Measurements from ENCODE around the gene ZNF692.
"Not testable (repeated sequence)": the region's sequence is repeated elsewhere in the genome, so short reads cannot be mapped to it uniquely, and the experiment has no call there.

Gene ZNF692

DNA sequence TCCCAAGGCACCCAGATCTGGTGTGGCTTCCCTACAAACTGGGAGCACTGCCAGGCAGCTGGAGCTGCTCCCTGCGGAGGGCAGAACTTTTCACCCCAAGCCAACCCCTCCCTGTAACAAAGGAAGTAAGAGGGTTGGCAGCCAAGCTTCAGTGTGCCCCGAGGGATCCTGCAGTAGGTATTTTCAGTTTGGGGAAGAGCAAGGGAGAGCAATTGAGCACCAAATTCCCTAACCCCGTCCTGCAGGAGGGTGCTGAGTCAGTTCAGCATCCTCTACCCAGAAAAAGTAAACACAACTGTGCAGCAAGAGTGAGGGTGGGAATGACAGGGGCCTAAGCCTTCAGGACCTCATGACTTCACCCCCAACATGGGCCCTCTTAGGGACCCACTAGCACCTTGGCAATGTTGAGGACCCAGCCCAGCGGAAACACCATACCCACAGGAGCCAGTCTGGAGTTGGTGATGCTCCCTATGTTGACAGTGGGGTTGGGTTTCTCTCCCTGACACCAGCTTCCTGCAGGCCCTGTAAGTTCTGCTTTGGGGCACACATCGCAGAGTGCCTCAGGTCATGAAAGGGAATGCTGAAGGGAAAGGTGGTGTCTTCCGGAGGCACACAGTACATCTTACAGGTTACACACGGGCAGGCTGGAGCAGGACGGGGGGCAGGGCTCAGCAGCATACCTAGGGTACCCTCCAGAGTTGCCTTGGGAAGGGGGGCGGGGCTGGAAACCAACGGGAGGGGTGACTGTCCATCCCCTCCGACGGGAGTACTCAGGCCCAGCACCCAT is 48.0 kb downstream of the ZNF692 start:
- DNase-seq (ENCODE audit: low read depth in 2 of 2) = no peak

DNA sequence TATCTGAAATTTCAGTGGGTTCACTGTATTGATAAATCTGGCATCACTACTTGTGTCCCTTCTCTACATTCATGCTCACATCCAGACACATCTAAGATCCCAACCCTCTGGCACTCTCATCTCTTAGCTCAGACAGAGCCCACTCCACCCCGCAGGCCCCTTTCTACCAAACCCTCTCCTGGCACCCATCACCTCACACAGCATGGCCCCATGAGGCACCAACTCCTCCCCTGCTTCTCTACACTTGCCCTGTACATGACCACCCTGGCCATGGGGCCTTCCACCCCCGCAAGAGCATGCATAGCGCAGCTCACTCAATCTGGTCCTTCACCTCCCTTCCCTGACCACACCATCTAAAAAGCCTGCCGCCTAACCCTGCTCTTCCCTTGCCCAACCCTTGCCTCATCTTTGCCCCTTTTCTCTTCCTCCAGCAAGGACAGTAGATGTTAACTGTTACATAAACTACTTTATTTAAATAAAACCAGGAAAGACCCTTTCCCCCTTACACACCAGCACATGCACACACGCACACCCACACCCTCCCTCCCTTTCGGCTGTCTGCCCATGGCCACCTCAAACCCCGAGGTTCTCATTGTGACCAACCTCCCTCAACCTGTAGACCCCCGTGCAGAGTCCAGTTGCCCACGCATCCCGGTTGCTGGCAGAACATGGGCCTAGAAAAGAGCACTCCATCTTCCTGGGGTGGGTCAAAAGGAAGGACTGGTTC is 48.7 kb downstream of the ZNF692 start:
- no peak for DNase-seq (ENCODE audit: low read depth in 2 of 2)

DNA sequence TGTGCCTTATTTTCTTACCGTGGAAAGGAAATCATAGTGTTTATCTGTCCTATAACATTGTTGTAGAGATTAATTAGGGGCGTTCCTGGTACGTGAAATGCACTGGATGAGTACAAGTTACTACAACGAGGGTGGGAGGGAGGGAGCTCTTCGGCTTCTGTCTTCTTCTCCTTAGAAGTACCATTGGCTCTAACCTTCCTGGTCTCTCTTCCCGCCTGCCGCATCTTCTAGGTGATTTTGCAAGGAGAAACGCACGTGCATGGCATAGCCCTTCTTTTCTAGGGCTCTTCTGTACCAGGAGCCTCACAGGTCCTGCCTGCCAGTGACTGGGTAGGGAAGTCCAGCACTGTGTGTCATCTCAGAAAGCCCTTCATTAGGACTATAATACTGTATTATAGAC is 50.0 kb downstream of the ZNF692 start:
- no peak for DNase-seq (ENCODE audit: low read depth in 2 of 2)

DNA sequence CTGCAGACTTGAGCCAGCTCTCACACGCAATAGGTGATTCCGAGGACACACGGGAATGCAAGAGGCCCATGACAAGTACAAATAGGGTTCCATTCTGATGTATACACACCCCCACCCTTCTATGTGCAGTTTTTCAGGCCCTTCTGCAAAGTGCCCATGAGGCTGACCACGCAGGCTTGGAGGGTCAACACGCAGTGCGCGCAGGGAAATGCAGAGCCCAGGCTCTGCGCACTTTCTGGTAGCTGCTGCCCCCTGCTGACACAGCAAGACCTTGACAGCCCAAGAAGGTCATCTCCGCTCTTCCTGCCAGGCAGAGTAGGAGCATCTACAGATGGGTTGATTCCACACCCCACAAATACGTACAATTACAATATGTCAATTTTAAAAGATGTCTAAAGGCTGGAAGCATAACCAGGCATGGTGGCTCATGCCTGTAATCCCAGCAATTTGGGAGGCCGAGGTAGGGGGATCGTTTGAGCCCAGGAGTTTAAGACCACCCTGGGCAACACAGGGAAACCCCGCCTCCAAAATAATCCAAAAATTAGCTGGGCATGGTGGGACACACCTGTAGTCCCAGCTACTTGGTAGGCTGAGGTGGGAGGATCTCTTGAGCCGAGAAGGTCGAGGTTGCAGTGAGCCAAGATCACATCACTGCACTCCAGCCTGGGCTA is 51.7 kb downstream of the ZNF692 start:
- peak in 1 of 2 donors; percentile 27 for DNase-seq (ENCODE audit: low read depth in 2 of 2)

DNA sequence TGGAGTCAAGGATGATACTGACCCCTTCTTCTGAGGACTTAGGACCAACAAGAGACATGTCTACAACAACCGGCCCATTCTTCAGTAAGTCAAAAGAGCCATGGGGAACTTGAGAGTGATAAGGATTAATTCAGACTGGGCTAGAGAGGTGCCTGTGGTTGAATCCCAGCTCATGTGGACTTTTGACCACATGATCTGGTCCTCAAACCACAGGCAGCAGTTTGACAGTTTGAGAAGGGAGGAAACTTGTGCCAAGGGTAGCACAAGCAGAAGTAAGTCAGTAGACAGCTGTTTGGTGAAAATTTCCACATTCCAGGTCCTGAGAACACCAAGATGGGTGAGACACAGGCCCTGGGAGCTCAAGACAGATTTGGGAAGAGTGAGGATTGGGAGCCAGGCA is 53.0 kb downstream of the ZNF692 start:
- DNase-seq (ENCODE audit: low read depth in 2 of 2) = no peak

DNA sequence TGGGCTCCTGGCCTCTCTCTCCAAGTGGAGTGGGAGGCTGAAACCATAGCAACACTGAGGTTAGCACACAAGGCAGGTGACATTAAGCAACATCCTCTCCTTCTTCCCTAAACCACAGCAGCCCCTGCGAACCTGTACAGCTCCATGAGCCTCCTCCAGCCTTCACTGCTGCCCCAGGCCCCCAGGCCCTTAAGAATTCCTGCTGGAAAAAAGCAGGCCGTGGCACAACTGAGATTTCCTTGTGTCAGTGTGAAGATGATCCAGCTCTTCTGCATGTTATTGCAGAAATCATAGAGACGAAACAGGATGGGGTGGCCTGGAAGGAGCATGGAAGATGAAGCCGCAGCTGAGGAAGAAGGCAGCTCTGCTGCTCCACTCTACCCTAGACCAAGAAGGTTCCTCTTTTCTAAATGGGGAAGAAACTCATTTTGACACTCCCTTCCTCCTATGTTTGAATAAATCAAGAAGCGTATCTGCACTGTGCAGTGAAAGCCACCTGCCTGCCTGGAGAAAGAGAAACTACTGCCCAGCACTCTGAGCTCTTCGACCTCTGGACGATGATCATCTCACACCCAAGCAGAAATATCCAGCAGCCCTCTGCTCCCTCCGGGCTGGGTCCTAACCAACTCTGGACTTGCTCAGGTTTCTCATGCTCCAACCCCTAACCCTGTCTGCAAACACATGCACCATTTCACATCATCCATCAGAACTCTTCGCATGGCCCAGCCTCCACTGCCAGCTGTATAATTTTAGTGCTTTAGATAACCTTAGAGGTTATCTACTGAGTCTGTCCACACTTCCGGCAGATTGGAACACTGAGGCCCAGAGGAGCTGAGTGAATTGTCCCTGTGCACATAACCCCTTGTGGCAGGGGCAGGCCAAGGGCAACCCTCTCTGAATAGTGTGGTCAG is 53.9 kb downstream of the ZNF692 start:
- no peak for DNase-seq (ENCODE audit: low read depth in 2 of 2)

DNA sequence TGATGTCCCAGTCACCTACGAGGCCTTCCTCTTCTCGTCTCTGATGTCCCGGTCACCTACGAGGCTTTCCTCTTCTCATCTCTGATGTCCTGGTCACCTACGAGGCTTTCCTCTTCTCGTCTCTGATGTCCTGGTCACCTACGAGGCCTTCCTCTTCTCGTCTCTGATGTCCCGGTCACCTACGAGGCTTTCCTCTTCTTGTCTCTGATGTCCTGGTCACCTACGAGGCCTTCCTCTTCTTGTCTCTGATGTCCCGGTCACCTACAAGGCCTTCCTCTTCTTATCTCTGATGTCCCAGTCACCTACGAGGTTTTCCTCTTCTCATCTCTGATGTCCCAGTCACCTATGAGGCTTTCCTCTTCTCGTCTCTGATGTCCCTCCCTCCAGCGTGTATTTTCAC is 55.4 kb downstream of the ZNF692 start:
- DNase-seq (ENCODE audit: low read depth in 2 of 2) = not testable (repeated sequence)

DNA sequence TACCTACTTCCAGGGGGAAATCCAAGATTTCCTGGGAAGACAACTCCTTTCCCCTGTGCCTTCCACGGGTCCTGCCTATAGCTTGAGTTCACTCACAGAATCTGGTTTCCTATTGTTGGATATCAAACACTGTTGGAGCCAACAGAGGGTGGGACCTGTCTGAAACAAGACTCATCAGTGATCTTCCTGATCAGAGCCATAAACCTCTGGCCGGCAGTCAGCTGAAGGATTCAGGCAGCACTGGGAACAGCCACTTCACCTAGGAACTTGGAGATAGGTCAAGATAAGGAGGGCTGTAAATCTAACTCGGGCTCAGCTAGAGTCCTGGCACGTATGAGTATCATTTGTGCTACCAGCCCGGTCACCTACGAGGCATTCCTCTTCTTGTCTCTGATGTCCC is 56.4 kb downstream of the ZNF692 start:
- DNase-seq (ENCODE audit: low read depth in 2 of 2) = no peak

DNA sequence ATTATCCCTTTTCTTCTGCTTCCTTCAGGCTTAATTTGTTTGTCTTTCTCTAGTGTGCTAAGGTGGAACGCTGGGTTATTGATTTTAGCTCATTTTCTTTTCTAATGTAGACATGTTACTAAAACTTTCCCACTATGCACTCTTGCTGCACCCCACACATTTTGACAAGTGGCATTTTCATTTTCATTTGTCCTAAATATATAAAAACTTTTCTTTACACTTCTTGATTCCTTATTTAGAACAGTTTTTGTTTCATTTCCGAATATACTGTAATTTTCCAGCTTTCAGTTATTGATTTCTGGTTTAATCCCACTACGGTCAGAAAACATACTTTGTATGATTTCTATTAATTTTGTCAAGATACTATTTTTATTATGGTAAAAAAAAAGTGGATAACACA is 58.4 kb downstream of the ZNF692 start:
- DNase-seq (ENCODE audit: low read depth in 2 of 2) = no peak
